Kidney epithelial cell (primary cell): Measurements from ENCODE around the gene TIAM2. TPM values are rescaled to one million over a fixed set of nuclear protein-coding genes. Genes with fewer than 3 reads are reported as not detected.
"Not testable (repeated sequence)": the region's sequence is repeated elsewhere in the genome, so short reads cannot be mapped to it uniquely, and the experiment has no call there.

Experiments
- DNase-seq: peaks from one replicate; pipeline ENCODE4 v3.0.0-alpha.2; 2010; ENCODE audit warnings: low read depth
- H3K27me3 ChIP-seq: 2 replicates; pipeline ENCODE4 v1.6.0; 2011; ENCODE audit warnings: low read length; ENCODE audit not compliant: control insufficient read depth, insufficient read depth
- H3K36me3 ChIP-seq: 2 replicates; pipeline ENCODE4 v1.5.1; 2011; ENCODE audit warnings: low read length; ENCODE audit not compliant: control insufficient read depth, insufficient read depth
- H3K4me3 ChIP-seq: 2 replicates; pipeline ENCODE4 v1.5.1; 2011; ENCODE audit warnings: low read depth, mild to moderate bottlenecking, control low read depth, low read length
- CTCF ChIP-seq: IDR thresholded peaks from 2 replicates; pipeline ENCODE4 v1.5.1; 2011; ENCODE audit warnings: mild to moderate bottlenecking, moderate library complexity, low read length, control low read depth, inconsistent platforms; ENCODE audit not compliant: insufficient read depth, poor library complexity, severe bottlenecking
- total RNA-seq: library from RNA; depleted of rRNA; stranded (reverse); fragments of >200 nt; gene quantifications from 2 replicates; pipeline ENCODE4 v1.2.3, GENCODE V29; 2015

Gene TIAM2
- total RNA-seq, 1 donor from 2014 or later = 21.3 TPM

- no peak for TF ChIP-seq CTCF
- H3K27me3 ChIP-seq = no peaks in the 10 kb centered on the region
Measured at GRCh38 chr6:155090166-155090565, 95.1 kb downstream of the TIAM2 start.

GRCh38 chr6:155091756-155092155 lies 96.6 kb downstream of the TIAM2 start:
- no peak for TF ChIP-seq CTCF
- H3K36me3 ChIP-seq = no peaks in the 10 kb centered on the region
- DNase-seq = no peak
- H3K4me3 ChIP-seq = no peak overlapping the region
- H3K27me3 ChIP-seq = no peaks in the 10 kb centered on the region

More at GRCh38 chr6:155090166-155090565, 95.1 kb downstream of the TIAM2 start:
- DNase-seq = no peak
- Histone ChIP-seq H3K36me3 (no peaks in the 10 kb centered on the region), H3K4me3 (no peak overlapping the region)

GRCh38 chr6:155093430-155093829 lies 98.3 kb downstream of the TIAM2 start:
- Histone ChIP-seq H3K27me3 (no peaks in the 10 kb centered on the region), H3K36me3 (no peaks in the 10 kb centered on the region), H3K4me3 (no peak overlapping the region)
- no peak for TF ChIP-seq CTCF
- DNase-seq = no peak

GRCh38 chr6:155100087-155100486 lies 105.0 kb downstream of the TIAM2 start:
- H3K4me3 ChIP-seq = no peak overlapping the region
- no peak for DNase-seq
- TF ChIP-seq CTCF = no peak

GRCh38 chr6:155100591-155100990 lies 105.5 kb downstream of the TIAM2 start:
- H3K4me3 ChIP-seq = no peak overlapping the region

More at GRCh38 chr6:155100087-155100486, 105.0 kb downstream of the TIAM2 start:
- Histone ChIP-seq H3K36me3 (no peaks in the 10 kb centered on the region), H3K27me3 (no peaks in the 10 kb centered on the region)

GRCh38 chr6:155103083-155103645 lies 108.0 kb downstream of the TIAM2 start:
- H3K36me3 ChIP-seq, H3K27me3 ChIP-seq, DNase-seq, H3K4me3 ChIP-seq: not testable (repeated sequence)

More at GRCh38 chr6:155100591-155100990, 105.5 kb downstream of the TIAM2 start:
- no peak for TF ChIP-seq CTCF
- no peak for DNase-seq
- Histone ChIP-seq H3K36me3 (no peaks in the 10 kb centered on the region), H3K27me3 (no peaks in the 10 kb centered on the region)
